Measurements from ENCODE around the gene DICER1.
"Not testable (repeated sequence)": the region's sequence is repeated elsewhere in the genome, so short reads cannot be mapped to it uniquely, and the experiment has no call there.

DICER1 gene

GRCh38 chr14:95183532-95184412, 26.4 kb upstream of the DICER1 start:
- no peak for DNase-seq

GRCh38 chr14:95183082-95183481, 25.8 kb upstream of the DICER1 start:
- DNase-seq: no peak

GRCh38 chr14:95182379-95182778, 25.1 kb upstream of the DICER1 start:
- DNase-seq: no peak

GRCh38 chr14:95180966-95181741, 23.8 kb upstream of the DICER1 start:
- DNase-seq: no peak

GRCh38 chr14:95175670-95176069, 18.3 kb upstream of the DICER1 start:
- DNase-seq: not testable (repeated sequence)

- DNase-seq: no peak
These were observed 17.0 kb upstream of the DICER1 start for GRCh38 chr14:95174184-95174792.

- no peak for DNase-seq
These were observed 16.2 kb upstream of the DICER1 start for GRCh38 chr14:95173518-95173917.

- DNase-seq: no peak
These were observed 9.8 kb upstream of the DICER1 start for GRCh38 chr14:95167177-95167576.

GRCh38 chr14:95165517-95165916, 8.2 kb upstream of the DICER1 start:
- DNase-seq: no peak

GRCh38 chr14:95164506-95164905, 7.2 kb upstream of the DICER1 start:
- no peak for DNase-seq

- no peak for DNase-seq
These were observed 6.3 kb upstream of the DICER1 start for GRCh38 chr14:95163666-95164065.

GRCh38 chr14:95163132-95163531, 5.8 kb upstream of the DICER1 start:
- no peak for DNase-seq

- DNase-seq: no peak
These were observed 5.3 kb upstream of the DICER1 start for GRCh38 chr14:95162641-95163040.

- no peak for DNase-seq
These were observed 342 bp downstream of the DICER1 start for GRCh38 chr14:95157048-95157326.

GRCh38 chr14:95156161-95157047, 925 bp downstream of the DICER1 start:
- DNase-seq: peak; percentile 14

GRCh38 chr14:95155045-95155444, 2.3 kb downstream of the DICER1 start:
- no peak for DNase-seq

GRCh38 chr14:95153866-95154265, 3.5 kb downstream of the DICER1 start:
- DNase-seq: no peak

GRCh38 chr14:95151561-95151960, 5.8 kb downstream of the DICER1 start:
- no peak for DNase-seq

- DNase-seq: no peak
These were observed 6.4 kb downstream of the DICER1 start for GRCh38 chr14:95150910-95151309.

- no peak for DNase-seq
These were observed 7.9 kb downstream of the DICER1 start for GRCh38 chr14:95149441-95149840.

GRCh38 chr14:95147597-95147996, 9.7 kb downstream of the DICER1 start:
- DNase-seq: no peak

GRCh38 chr14:95146079-95146771, 11.1 kb downstream of the DICER1 start:
- DNase-seq: no peak

Measured in NCI-H748 treated with DMSO at 0.1 percent for 48 hours (cell line).